ENCODE measurements around the gene HSF4.

HSF4 gene

GRCh38 chr16:67174706-67175231 is 10.2 kb downstream of the HSF4 start:
- 0 out of 2 replicates have a peak overlapping the region, but pooled peaks have one; percentile 53 for H3K4me3 ChIP-seq (ENCODE audit: low read depth, low read length)
- TF ChIP-seq CTCF (IDR thresholded peaks at IDR 0.05; ENCODE audit: insufficient read depth, low read depth, low read length, missing control alignments): no peak
- no peak for DNase-seq (ENCODE audit: low read depth)

- no peak for DNase-seq (ENCODE audit: low read depth)
- no peak overlapping the region for H3K4me3 ChIP-seq (ENCODE audit: low read depth, low read length)
- TF ChIP-seq CTCF (IDR thresholded peaks at IDR 0.05; ENCODE audit: insufficient read depth, low read depth, low read length, missing control alignments): no peak
Observed at GRCh38 chr16:67176662-67177061, 12.1 kb downstream of the HSF4 start.

- H3K4me3 ChIP-seq (ENCODE audit: low read depth, low read length): no peak overlapping the region
- DNase-seq (ENCODE audit: low read depth): peak; percentile 55
- TF ChIP-seq CTCF (IDR thresholded peaks at IDR 0.05; ENCODE audit: insufficient read depth, low read depth, low read length, missing control alignments): no peak
Observed at GRCh38 chr16:67177743-67178699, 13.5 kb downstream of the HSF4 start.

GRCh38 chr16:67179421-67180080 is 15.0 kb downstream of the HSF4 start:
- TF ChIP-seq CTCF (IDR thresholded peaks at IDR 0.05; ENCODE audit: insufficient read depth, low read depth, low read length, missing control alignments): no peak
- DNase-seq (ENCODE audit: low read depth): peak; percentile 43
- no peak overlapping the region for H3K4me3 ChIP-seq (ENCODE audit: low read depth, low read length)

- TF ChIP-seq CTCF (IDR thresholded peaks at IDR 0.05; ENCODE audit: insufficient read depth, low read depth, low read length, missing control alignments): no peak
- no peak for DNase-seq (ENCODE audit: low read depth)
- H3K4me3 ChIP-seq (ENCODE audit: low read depth, low read length): no peak overlapping the region
Observed at GRCh38 chr16:67180166-67180565, 15.6 kb downstream of the HSF4 start.

DNA sequence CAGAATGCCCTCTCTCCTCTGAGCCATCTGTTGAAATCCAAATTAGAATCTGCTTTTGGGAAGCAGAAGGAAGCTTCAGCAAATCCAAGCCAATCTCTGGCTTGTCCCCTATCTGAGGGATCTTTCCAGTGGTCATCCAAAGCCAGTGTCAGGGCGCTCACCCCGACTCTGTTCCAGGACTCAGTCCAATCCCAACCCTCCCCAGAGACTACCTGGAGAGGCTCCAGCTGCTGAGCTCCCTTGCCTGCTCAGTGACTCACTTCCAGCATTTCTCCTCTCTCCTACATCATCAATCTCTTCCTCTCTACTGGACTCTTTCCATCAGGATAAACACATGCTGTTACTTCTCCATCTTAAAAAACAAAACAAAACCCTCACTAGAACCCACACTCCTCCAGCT is 16.8 kb downstream of the HSF4 start:
- H3K4me3 ChIP-seq (ENCODE audit: low read depth, low read length): no peak overlapping the region
- DNase-seq (ENCODE audit: low read depth): no peak
- no peak for TF ChIP-seq CTCF (IDR thresholded peaks at IDR 0.05; ENCODE audit: insufficient read depth, low read depth, low read length, missing control alignments)
